ENCODE results near the gene AGRN. TPM values are rescaled to one million over a fixed set of nuclear protein-coding genes. Genes with fewer than 3 reads are reported as not detected.
"Not testable (repeated sequence)": the region's sequence is repeated elsewhere in the genome, so short reads cannot be mapped to it uniquely, and the experiment has no call there.

Gene AGRN
- total RNA-seq, 1 donor, result 30.0 TPM

DNA sequence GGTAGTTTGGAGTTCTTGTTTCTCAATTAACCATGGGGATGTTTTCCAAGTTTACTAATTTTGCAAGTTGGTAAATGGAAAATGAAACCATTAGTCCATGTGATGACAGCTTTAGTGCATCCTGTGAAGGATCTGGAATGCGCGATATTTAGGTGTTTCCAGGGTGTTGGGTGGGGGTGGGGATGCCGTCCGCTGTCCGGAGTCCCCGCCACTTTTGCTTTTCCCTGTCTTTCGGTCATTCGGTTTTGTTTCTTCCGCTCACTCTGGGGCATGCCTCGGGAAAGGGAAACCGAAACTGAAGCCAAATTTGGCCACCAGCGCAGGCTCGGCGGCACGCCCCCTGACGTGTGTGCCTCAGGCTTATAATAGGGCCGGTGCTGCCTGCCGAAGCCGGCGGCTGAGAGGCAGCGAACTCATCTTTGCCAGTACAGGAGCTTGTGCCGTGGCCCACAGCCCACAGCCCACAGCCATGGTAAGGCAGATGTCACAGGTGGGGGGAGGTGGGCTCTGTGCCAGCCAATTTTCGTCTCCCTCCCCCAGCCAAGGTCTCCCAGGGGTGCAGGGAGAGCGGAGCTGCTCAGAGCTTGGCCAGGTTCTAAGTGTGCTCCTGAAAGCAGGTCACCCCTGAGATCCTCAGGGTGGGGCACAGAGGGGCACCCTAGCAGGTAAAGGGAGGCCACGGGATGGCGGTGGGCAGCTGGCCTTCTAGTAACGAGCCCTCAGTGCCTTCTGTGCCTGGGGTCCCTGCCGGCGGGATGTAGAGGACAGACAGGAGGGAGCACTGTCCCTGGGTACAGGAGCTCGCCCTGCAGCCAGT, 6.6 kb upstream of the AGRN start, which contains the start of gene ISG15:
Gene ISG15, plus strand, starts transcription at position 393 of the 817 bp plus-strand sequence. Its CDS starts 77 bp downstream, at position 470.
- peak; percentile 98 for DNase-seq (ENCODE audit: insufficient read length, low spot score, missing footprints)
- TF ChIP-seq, protein P1, sequence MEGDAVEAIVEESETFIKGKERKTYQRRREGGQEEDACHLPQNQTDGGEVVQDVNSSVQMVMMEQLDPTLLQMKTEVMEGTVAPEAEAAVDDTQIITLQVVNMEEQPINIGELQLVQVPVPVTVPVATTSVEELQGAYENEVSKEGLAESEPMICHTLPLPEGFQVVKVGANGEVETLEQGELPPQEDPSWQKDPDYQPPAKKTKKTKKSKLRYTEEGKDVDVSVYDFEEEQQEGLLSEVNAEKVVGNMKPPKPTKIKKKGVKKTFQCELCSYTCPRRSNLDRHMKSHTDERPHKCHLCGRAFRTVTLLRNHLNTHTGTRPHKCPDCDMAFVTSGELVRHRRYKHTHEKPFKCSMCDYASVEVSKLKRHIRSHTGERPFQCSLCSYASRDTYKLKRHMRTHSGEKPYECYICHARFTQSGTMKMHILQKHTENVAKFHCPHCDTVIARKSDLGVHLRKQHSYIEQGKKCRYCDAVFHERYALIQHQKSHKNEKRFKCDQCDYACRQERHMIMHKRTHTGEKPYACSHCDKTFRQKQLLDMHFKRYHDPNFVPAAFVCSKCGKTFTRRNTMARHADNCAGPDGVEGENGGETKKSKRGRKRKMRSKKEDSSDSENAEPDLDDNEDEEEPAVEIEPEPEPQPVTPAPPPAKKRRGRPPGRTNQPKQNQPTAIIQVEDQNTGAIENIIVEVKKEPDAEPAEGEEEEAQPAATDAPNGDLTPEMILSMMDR (IDR thresholded peaks at IDR 0.05; ENCODE audit: extremely low read depth, low read depth, low read length), result no peak

GRCh38 chr1:1013922-1014648, 5.8 kb upstream of the AGRN start:
- Histone ChIP-seq H3K36me3 (ENCODE audit: insufficient read depth, low read length) (no peaks in the 10 kb centered on the region), H3K79me2 (ENCODE audit: insufficient read depth, low read length) (no peaks in the 10 kb centered on the region), H3K27ac (ENCODE audit: low read depth, low read length) (peak overlapping the region; percentile 93), H3K4me3 (ENCODE audit: insufficient read depth, low read length) (peak overlapping the region; percentile 99), H4K20me1 (ENCODE audit: insufficient read depth, low read length) (no peaks in the 10 kb centered on the region), H3K4me1 (ENCODE audit: insufficient read depth, low read length) (no peaks in the 10 kb centered on the region), H2AFZ (ENCODE audit: low read length) (peak overlapping the region; percentile 99), H3K4me2 (ENCODE audit: insufficient read depth, low read length) (peak overlapping the region; percentile 96), H3K27me3 (ENCODE audit: insufficient read depth, low read length) (no peaks in the 10 kb centered on the region), H3K9me3 (ENCODE audit: low read depth, low read length) (no peaks in the 10 kb centered on the region)
- DNase-seq (ENCODE audit: insufficient read length, low spot score, missing footprints), result peak; percentile 49
- TF ChIP-seq, protein P1 (IDR thresholded peaks at IDR 0.05; ENCODE audit: extremely low read depth, low read depth, low read length), result no peak

More for the DNA sequence above, 6.6 kb upstream of the AGRN start, which contains the start of gene ISG15:
- Histone ChIP-seq H3K79me2 (ENCODE audit: insufficient read depth, low read length) (no peaks in the 10 kb centered on the region), H2AFZ (ENCODE audit: low read length) (peak within 1 kb of the TSS; percentile 99), H3K4me2 (ENCODE audit: insufficient read depth, low read length) (peak within 1 kb of the TSS; percentile 96), H4K20me1 (ENCODE audit: insufficient read depth, low read length) (no peaks in the 10 kb centered on the region), H3K27ac (ENCODE audit: low read depth, low read length) (peak within 1 kb of the TSS; percentile 93), H3K36me3 (ENCODE audit: insufficient read depth, low read length) (no peaks in the 10 kb centered on the region), H3K4me3 (ENCODE audit: insufficient read depth, low read length) (peak within 1 kb of the TSS; percentile 99), H3K9me3 (ENCODE audit: low read depth, low read length) (no peaks in the 10 kb centered on the region), H3K4me1 (ENCODE audit: insufficient read depth, low read length) (no peaks in the 10 kb centered on the region), H3K27me3 (ENCODE audit: insufficient read depth, low read length) (no peaks in the 10 kb centered on the region)

DNA sequence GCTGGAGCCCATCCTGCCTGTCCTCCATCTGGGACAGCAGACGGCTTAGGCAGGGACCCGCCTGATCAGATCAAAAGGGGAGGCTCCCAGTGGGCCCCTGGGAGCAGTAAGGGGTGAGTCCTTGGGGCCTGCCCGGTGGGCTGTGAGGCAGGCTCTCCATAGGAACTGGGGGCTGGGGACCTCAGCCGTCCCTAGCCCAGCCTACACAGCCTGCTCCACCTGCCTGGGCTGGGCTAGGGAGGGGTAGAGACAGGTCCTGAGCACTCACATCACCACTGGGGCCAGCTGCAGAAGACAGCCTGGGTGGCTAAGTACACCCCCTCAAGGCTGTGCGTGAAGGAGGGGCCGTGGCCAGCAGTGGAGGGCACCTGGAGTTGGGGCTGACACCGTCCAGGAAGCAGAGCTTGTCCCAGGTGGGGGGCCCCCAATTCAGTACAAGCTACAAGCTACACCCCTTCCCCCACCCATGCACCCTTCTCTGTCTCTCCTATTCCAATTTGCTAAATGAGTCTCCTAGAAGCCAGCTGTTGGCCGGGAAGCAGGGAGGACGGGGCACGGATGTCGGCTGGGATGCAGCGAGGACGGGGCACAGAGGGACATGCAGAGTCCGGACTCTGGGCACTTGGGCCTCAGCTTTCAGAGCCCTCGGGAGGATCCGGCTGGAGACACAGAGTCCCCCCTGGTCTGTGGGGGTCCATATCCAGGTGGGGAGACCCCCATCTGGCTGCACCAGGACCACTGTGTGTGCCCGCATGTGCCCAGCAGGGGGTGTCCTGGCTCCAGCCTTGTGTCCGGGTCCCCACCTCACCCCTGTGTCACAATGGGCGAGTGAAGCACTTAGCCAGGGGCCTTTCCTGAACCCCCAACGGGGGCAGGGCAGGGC, 4.9 kb upstream of the AGRN start:
- Histone ChIP-seq H3K79me2 (ENCODE audit: insufficient read depth, low read length) (no peaks in the 10 kb centered on the region), H3K4me3 (ENCODE audit: insufficient read depth, low read length) (no peak overlapping the region), H3K27me3 (ENCODE audit: insufficient read depth, low read length) (no peaks in the 10 kb centered on the region), H4K20me1 (ENCODE audit: insufficient read depth, low read length) (no peaks in the 10 kb centered on the region), H3K27ac (ENCODE audit: low read depth, low read length) (no peak overlapping the region), H3K4me2 (ENCODE audit: insufficient read depth, low read length) (no peak overlapping the region), H3K36me3 (ENCODE audit: insufficient read depth, low read length) (no peaks in the 10 kb centered on the region), H2AFZ (ENCODE audit: low read length) (no peak overlapping the region), H3K9me3 (ENCODE audit: low read depth, low read length) (no peaks in the 10 kb centered on the region), H3K4me1 (ENCODE audit: insufficient read depth, low read length) (no peaks in the 10 kb centered on the region)
- peak; percentile 78 for DNase-seq (ENCODE audit: insufficient read length, low spot score, missing footprints)
- TF ChIP-seq, protein P1 (IDR thresholded peaks at IDR 0.05; ENCODE audit: extremely low read depth, low read depth, low read length), result peak; percentile 32

DNA sequence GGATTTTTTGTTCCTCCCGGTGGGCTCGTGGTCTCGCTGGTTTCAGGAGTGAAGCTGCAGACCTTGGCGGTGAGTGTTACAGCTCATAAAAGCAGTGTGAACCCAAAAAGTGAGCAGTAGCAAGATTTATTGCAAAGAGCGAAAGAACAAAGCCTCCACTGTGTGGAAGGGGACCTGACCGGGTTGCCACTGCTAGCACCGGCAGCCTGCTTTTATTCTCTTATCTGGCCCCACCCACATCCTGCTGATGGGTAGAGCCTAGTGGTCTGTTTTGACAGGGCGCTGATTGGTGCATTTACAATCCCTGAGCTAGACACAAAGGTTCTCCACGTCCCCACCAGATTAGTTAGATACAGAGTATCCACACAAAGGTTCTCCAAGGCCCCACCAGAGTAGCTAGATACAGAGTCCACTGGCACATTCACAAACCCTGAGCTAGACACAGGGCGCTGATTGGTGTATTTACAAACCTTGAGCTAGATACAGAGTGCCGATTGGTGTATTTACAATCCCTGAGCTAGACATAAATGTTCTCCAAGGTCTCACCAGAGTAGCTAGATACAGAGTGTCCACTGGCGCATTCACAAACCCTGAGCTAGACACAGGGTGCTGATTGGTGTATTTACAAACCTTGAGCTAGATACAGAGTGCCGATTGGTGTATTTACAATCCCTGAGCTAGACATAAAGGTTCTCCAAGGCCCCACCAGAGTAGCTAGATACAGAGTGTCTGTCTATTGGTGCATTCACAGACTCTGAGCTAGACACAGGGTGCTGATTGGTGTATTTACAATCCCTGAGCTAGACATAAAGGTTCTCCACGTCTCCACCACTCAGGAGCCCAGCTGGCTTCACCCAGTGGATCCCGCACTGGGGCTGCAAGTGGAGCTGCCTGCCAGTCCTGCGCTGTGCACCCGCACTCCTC, 2.3 kb upstream of the AGRN start:
- not testable (repeated sequence) for H3K4me1 ChIP-seq (ENCODE audit: insufficient read depth, low read length); H2AFZ ChIP-seq (ENCODE audit: low read length); H3K27me3 ChIP-seq (ENCODE audit: insufficient read depth, low read length); DNase-seq (ENCODE audit: insufficient read length, low spot score, missing footprints); H3K4me3 ChIP-seq (ENCODE audit: insufficient read depth, low read length); H3K79me2 ChIP-seq (ENCODE audit: insufficient read depth, low read length); H3K4me2 ChIP-seq (ENCODE audit: insufficient read depth, low read length); H3K36me3 ChIP-seq (ENCODE audit: insufficient read depth, low read length); H4K20me1 ChIP-seq (ENCODE audit: insufficient read depth, low read length); H3K9me3 ChIP-seq (ENCODE audit: low read depth, low read length); H3K27ac ChIP-seq (ENCODE audit: low read depth, low read length)

GRCh38 chr1:1018321-1018685, 1.6 kb upstream of the AGRN start:
- not testable (repeated sequence) for H3K9me3 ChIP-seq (ENCODE audit: low read depth, low read length); H3K79me2 ChIP-seq (ENCODE audit: insufficient read depth, low read length); H3K4me2 ChIP-seq (ENCODE audit: insufficient read depth, low read length); H4K20me1 ChIP-seq (ENCODE audit: insufficient read depth, low read length); DNase-seq (ENCODE audit: insufficient read length, low spot score, missing footprints); H2AFZ ChIP-seq (ENCODE audit: low read length); H3K4me3 ChIP-seq (ENCODE audit: insufficient read depth, low read length); H3K4me1 ChIP-seq (ENCODE audit: insufficient read depth, low read length); H3K27me3 ChIP-seq (ENCODE audit: insufficient read depth, low read length); H3K36me3 ChIP-seq (ENCODE audit: insufficient read depth, low read length); H3K27ac ChIP-seq (ENCODE audit: low read depth, low read length)

Data from osteoblast (primary cell).